Heart left ventricle (tissue), 16 donors: ENCODE data around the gene POGZ. TPM values are rescaled to one million over a fixed set of nuclear protein-coding genes. Genes with fewer than 3 reads are reported as not detected.

Experiments used
- ATAC-seq, 4 donors: fragments of 200-7000 bp; cut with Tn5 transposase; one replicate each; pipeline ENCODE4 v1.9.1; 2020 to 2022; ENCODE audit warnings: moderate library complexity in 4 of 4, mild to moderate bottlenecking in 3 of 4, moderate number of reproducible peaks in 1 of 4
- DNase-seq, 5 donors: peaks; one replicate each; pipeline ENCODE4 v3.0.0-alpha.2; 2020
- H3K27ac ChIP-seq, 12 donors: fragments of 200-600 bp; sonication (generic) in 4 of 12; one replicate each; pipeline versions ENCODE4 v1.5.0 to v1.8.0; 2016 to 2022; ENCODE audit warnings: mild to moderate bottlenecking in 2 of 12
- H3K27me3 ChIP-seq, 9 donors: fragments of 200-600 bp; sonication (generic) in 2 of 9; one replicate each; pipeline versions ENCODE4 v1.5.1 to v1.8.0; 2016 to 2022; ENCODE audit warnings: mild to moderate bottlenecking in 3 of 9
- H3K36me3 ChIP-seq, 9 donors: fragments of 200-600 bp; sonication (generic) in 2 of 9; one replicate each; pipeline versions ENCODE4 v1.5.0 to v1.8.0; 2018 to 2022; ENCODE audit warnings: mild to moderate bottlenecking in 2 of 9
- H3K4me1 ChIP-seq, 12 donors: fragments of 200-600 bp; sonication (generic) in 4 of 12; one replicate each; pipeline versions ENCODE4 v1.5.0 to v1.8.0; 2016 to 2022; ENCODE audit warnings: mild to moderate bottlenecking in 3 of 12
- H3K4me3 ChIP-seq, 12 donors: fragments of 200-600 bp; sonication (generic) in 4 of 12; one replicate each; pipeline versions ENCODE4 v1.5.0 to v1.8.0; 2017 to 2022; ENCODE audit warnings: mild to moderate bottlenecking in 9 of 12, moderate library complexity in 4 of 12
- H3K9me3 ChIP-seq, 12 donors: fragments of 200-600 bp; sonication (generic) in 4 of 12; one replicate each; pipeline versions ENCODE4 v1.5.0 to v1.8.0; 2016 to 2022; ENCODE audit warnings: mild to moderate bottlenecking in 1 of 12
- CTCF ChIP-seq, 12 donors: fragments of 200-600 bp; sonication (generic) in 4 of 12; IDR thresholded peaks; one replicate each; pipeline versions ENCODE4 v1.5.0 to v1.8.0; 2018 to 2022; ENCODE audit warnings: antibody characterized with exemption in 12 of 12, mild to moderate bottlenecking in 5 of 12
- POLR2A ChIP-seq, 2 donors: fragments of 450-650 bp; IDR thresholded peaks; one replicate each; pipeline ENCODE4 v1.6.1; 2017; ENCODE audit warnings: antibody characterized with exemption in 2 of 2, mild to moderate bottlenecking in 2 of 2, moderate library complexity in 2 of 2
- WGBS, 4 donors: extraction: QIAGEN DNeasy Blood & Tissue Kit in 2 of 4; methylation state at CpG; one replicate each; pipeline versions ENCODE4 v1.1.5 to v1.1.7; 2013 to 2018; 5-methylcytosine and 5-hydroxymethylcytosine counted together
- intact Hi-C, 10 donors: fragments of 100-400 bp; cut with DNase I; formaldehyde crosslinking; loops; one replicate each; pipeline versions ENCODE4 v1.11.1 to v1.14.2; 2022
- polyA plus RNA-seq, 2 donors: library from polyadenylated mRNA; stranded (reverse); fragments of 200-250 nt; gene quantifications; one replicate each; pipeline ENCODE4 v1.2.3, GENCODE V29; 2013
- total RNA-seq, 9 donors: library from RNA; depleted of rRNA in 2 of 9; stranded (reverse); fragments of >200 nt in 2 of 9; fragmentation: NEBNext Ultra II Directional in 3 of 9; extraction: Animal tissue kit (Norgen Biotek cat#: 25700) in 3 of 9; gene quantifications; one replicate each; pipeline versions ENCODE4 v1.1.0 to v1.2.4, GENCODE V29; 2016 to 2023
- donor health status: ischemic (EF 13 %, LVEDD 7.1; RV severe dilation, severe dysfunction).
- donor health status: healthy with polysubstance abuse.
- donor health status: DM: no; HTN: yes; CAD: no.
- donor health status: DM: no; HTN: no; CAD: no.
- donor health status: ischemic (EF 25% LVEDD 6.9; RV normal size, moderate dysfunction).
- donor health status: ischemic (EF 25% LVEDD 5.7; RV mildly dilated, moderate dysfunction).
- donor health status: healthy.
- donor health status: DM: yes; HTN: yes; CAD: no.
- donor health status: ischemic (EF 35%, LVEDD 5.7; RV mildly dilated, moderate dysfunction).
- donor health status: nonischemic (EF 11% LVEDD 7.7; RV severe dilation, severe dysfunction).
- donor health status: DM: yes; HTN: yes; CAD: no.
- donor health status: PGD.
- donor health status: ischemic (EF 29% LVEDD 5.4; RV normal size, mild dysfunction).
- donor health status: nonischemic (EF 23%, LVEDD 6.1; RV moderate dilation, normal function).

The POGZ gene
- total and polyA plus RNA-seq, 11 donors, result 11.4 to 64.3 (median 35.2) TPM

GRCh38 chr1:151406176-151406575, 53.1 kb downstream of the POGZ start:
- Histone ChIP-seq H3K27me3 (no peaks in the 10 kb centered on the region), H3K4me1 (peaks cover 0 to 9% (median 1%) of the 10 kb centered on the region in 12 donors), H3K9me3 (no peaks in the 10 kb centered on the region), H3K27ac (no peak overlapping the region), H3K36me3 (peaks cover 3 to 100% (median 100%) of the 10 kb centered on the region in 9 donors), H3K4me3 (no peak overlapping the region)
- intact Hi-C loops, result loop anchor here in 2 of 10 donors (10.0 kb wide), 2 partner anchors 101 to 211 kb away; partner anchors contain the start of genes PIP5K1A (in 1 of the 2) and VPS72 (in 1 of the 2)
- WGBS, 4 donors, result 79 to 89% (median 87%) methylated on average over 8 of the region's 8 CpGs
- TF ChIP-seq CTCF (IDR thresholded peaks at IDR 0.05) (no peak), POLR2A (IDR thresholded peaks at IDR 0.05) (no peak)
- DNase-seq (no peak), ATAC-seq (no peak)

GRCh38 chr1:151405187-151405951, 53.9 kb downstream of the POGZ start:
- Histone ChIP-seq H3K27ac (no peak overlapping the region), H3K27me3 (no peaks in the 10 kb centered on the region), H3K36me3 (peaks cover 3 to 100% (median 100%) of the 10 kb centered on the region in 9 donors), H3K9me3 (no peaks in the 10 kb centered on the region), H3K4me3 (no peak overlapping the region), H3K4me1 (peaks cover 3 to 18% (median 9%) of the 10 kb centered on the region in 12 donors)
- 70 to 80% (median 74%) methylated on average over 8 to 13 of the region's 13 CpGs for WGBS, 4 donors
- ATAC-seq (peak; percentile 40 to 67 (median 57)), DNase-seq (peak in 1 of 5 donors; percentile 48)
- intact Hi-C loops, result loop anchor here in 2 of 10 donors (10.0 kb wide), 2 partner anchors 101 to 211 kb away; partner anchors contain the start of genes PIP5K1A (in 1 of the 2) and VPS72 (in 1 of the 2)
- TF ChIP-seq CTCF (IDR thresholded peaks at IDR 0.05) (no peak), POLR2A (IDR thresholded peaks at IDR 0.05) (no peak)

GRCh38 chr1:151403612-151404011, 55.7 kb downstream of the POGZ start:
- WGBS, 4 donors, result 85 to 94% (median 89%) methylated on average over 3 of the region's 3 CpGs
- no peak overlapping the region for H3K4me3 ChIP-seq
- H3K36me3 ChIP-seq, result peaks cover 0 to 85% (median 83%) of the 10 kb centered on the region in 9 donors
- H3K27ac ChIP-seq, result no peak overlapping the region
- peaks cover 3 to 22% (median 14%) of the 10 kb centered on the region in 12 donors for H3K4me1 ChIP-seq
- H3K9me3 ChIP-seq, result no peaks in the 10 kb centered on the region
- TF ChIP-seq CTCF (IDR thresholded peaks at IDR 0.05), result no peak
- ATAC-seq (no peak), DNase-seq (no peak)
- no peaks in the 10 kb centered on the region for H3K27me3 ChIP-seq
- intact Hi-C loops, result loop anchor here in 3 of 10 donors (5.0 to 10.0 kb wide), 3 partner anchors 99 to 209 kb away; partner anchors contain the start of genes PIP5K1A (in 1 of the 3) and VPS72 (in 1 of the 3)

- no peak for TF ChIP-seq POLR2A (IDR thresholded peaks at IDR 0.05)
- no peak for TF ChIP-seq CTCF (IDR thresholded peaks at IDR 0.05)
- intact Hi-C loops, result loop anchor here in 3 of 10 donors (5.0 to 10.0 kb wide), 3 partner anchors 98 to 208 kb away; partner anchors contain the start of genes PIP5K1A (in 1 of the 3) and VPS72 (in 1 of the 3)
- Histone ChIP-seq H3K27ac (no peak overlapping the region), H3K9me3 (no peaks in the 10 kb centered on the region), H3K36me3 (peaks cover 0 to 76% (median 75%) of the 10 kb centered on the region in 9 donors), H3K4me3 (no peak overlapping the region), H3K27me3 (no peaks in the 10 kb centered on the region), H3K4me1 (peaks cover 3 to 22% (median 14%) of the 10 kb centered on the region in 12 donors)
- 62 to 74% (median 70%) methylated on average over 2 of the region's 2 CpGs for WGBS, 4 donors
- ATAC-seq, result no peak
- no peak for DNase-seq
Measured at GRCh38 chr1:151402764-151403163, 56.5 kb downstream of the POGZ start.
